GM21515 (cell line): ENCODE measurements around the gene CDH5.

Experiments
- ATAC-seq: cut with Tn5 transposase; IDR thresholded peaks from one replicate; pipeline ENCODE4 v1.9.1; 2021; ENCODE audit not compliant: unreplicated experiment

CDH5 gene

GRCh38 chr16:66389256-66390176 lies 23.0 kb downstream of the CDH5 start:
- no peak for ATAC-seq

- ATAC-seq, result no peak
Measured at GRCh38 chr16:66390346-66391108, 24.0 kb downstream of the CDH5 start.

GRCh38 chr16:66391726-66392670 lies 25.5 kb downstream of the CDH5 start:
- no peak for ATAC-seq

- no peak for ATAC-seq
Measured at GRCh38 chr16:66395806-66396555, 29.5 kb downstream of the CDH5 start.

- no peak for ATAC-seq
Measured at GRCh38 chr16:66397736-66398433, 31.4 kb downstream of the CDH5 start.

- ATAC-seq, result no peak
Measured at GRCh38 chr16:66399031-66399430, 32.5 kb downstream of the CDH5 start.

- no peak for ATAC-seq
Measured at GRCh38 chr16:66399930-66400329, 33.4 kb downstream of the CDH5 start.

- no peak for ATAC-seq
Measured at GRCh38 chr16:66400503-66401380, 34.3 kb downstream of the CDH5 start.

- no peak for ATAC-seq
Measured at GRCh38 chr16:66401610-66402009, 35.1 kb downstream of the CDH5 start.

- no peak for ATAC-seq
Measured at GRCh38 chr16:66402166-66402565, 35.7 kb downstream of the CDH5 start.

GRCh38 chr16:66402591-66403230 lies 36.2 kb downstream of the CDH5 start:
- ATAC-seq, result no peak

GRCh38 chr16:66403531-66404145 lies 37.1 kb downstream of the CDH5 start:
- ATAC-seq, result no peak

GRCh38 chr16:66405057-66405783 lies 38.7 kb downstream of the CDH5 start:
- ATAC-seq, result no peak

- ATAC-seq, result no peak
Measured at GRCh38 chr16:66406534-66407221, 40.2 kb downstream of the CDH5 start.

- no peak for ATAC-seq
Measured at GRCh38 chr16:66408163-66409048, 41.9 kb downstream of the CDH5 start.

- no peak for ATAC-seq
Measured at GRCh38 chr16:66409156-66409555, 42.7 kb downstream of the CDH5 start.
